IPS-18a (cell line): ENCODE results near the gene MLLT3.

Source experiments
- H3K27ac ChIP-seq: one replicate; pipeline ENCODE4 v1.5.1; 2013; ENCODE audit warnings: low read length
- H3K27me3 ChIP-seq: one replicate; pipeline ENCODE4 v1.6.1; 2013; ENCODE audit warnings: mild to moderate bottlenecking, low read length; ENCODE audit not compliant: control insufficient read depth, insufficient read depth
- H3K36me3 ChIP-seq: one replicate; pipeline ENCODE4 v1.6.1; 2013; ENCODE audit warnings: low read depth, low read length; ENCODE audit not compliant: control insufficient read depth
- H3K4me1 ChIP-seq: one replicate; pipeline ENCODE4 v1.6.1; 2013; ENCODE audit warnings: low read depth, low read length; ENCODE audit not compliant: control insufficient read depth
- H3K4me3 ChIP-seq: one replicate; pipeline ENCODE4 v1.5.1; 2013; ENCODE audit warnings: low read length
- H3K9ac ChIP-seq: one replicate; pipeline ENCODE4 v1.6.1; 2013; ENCODE audit warnings: mild to moderate bottlenecking, low read length, moderate library complexity
- H3K9me3 ChIP-seq: one replicate; pipeline ENCODE4 v1.6.1; 2013; ENCODE audit warnings: low read depth, low read length; ENCODE audit not compliant: control insufficient read depth

Gene MLLT3

GRCh38 chr9:20624201-20625002 lies 2.1 kb upstream of the MLLT3 start:
- H3K27me3 ChIP-seq, result peaks cover 48% of the 10 kb centered on the region
- H3K27ac ChIP-seq, result no peak overlapping the region
- peak overlapping the region; percentile 91 for H3K4me3 ChIP-seq
- peaks cover 18% of the 10 kb centered on the region for H3K4me1 ChIP-seq
- H3K9me3 ChIP-seq, result no peaks in the 10 kb centered on the region
- no peak overlapping the region for H3K9ac ChIP-seq
- H3K36me3 ChIP-seq, result no peaks in the 10 kb centered on the region

GRCh38 chr9:20623748-20624124 lies 1.4 kb upstream of the MLLT3 start:
- peak overlapping the region; percentile 91 for H3K4me3 ChIP-seq
- no peaks in the 10 kb centered on the region for H3K36me3 ChIP-seq
- H3K9me3 ChIP-seq, result no peaks in the 10 kb centered on the region
- peaks cover 54% of the 10 kb centered on the region for H3K27me3 ChIP-seq
- no peak overlapping the region for H3K27ac ChIP-seq
- H3K4me1 ChIP-seq, result peaks cover 19% of the 10 kb centered on the region
- no peak overlapping the region for H3K9ac ChIP-seq

DNA sequence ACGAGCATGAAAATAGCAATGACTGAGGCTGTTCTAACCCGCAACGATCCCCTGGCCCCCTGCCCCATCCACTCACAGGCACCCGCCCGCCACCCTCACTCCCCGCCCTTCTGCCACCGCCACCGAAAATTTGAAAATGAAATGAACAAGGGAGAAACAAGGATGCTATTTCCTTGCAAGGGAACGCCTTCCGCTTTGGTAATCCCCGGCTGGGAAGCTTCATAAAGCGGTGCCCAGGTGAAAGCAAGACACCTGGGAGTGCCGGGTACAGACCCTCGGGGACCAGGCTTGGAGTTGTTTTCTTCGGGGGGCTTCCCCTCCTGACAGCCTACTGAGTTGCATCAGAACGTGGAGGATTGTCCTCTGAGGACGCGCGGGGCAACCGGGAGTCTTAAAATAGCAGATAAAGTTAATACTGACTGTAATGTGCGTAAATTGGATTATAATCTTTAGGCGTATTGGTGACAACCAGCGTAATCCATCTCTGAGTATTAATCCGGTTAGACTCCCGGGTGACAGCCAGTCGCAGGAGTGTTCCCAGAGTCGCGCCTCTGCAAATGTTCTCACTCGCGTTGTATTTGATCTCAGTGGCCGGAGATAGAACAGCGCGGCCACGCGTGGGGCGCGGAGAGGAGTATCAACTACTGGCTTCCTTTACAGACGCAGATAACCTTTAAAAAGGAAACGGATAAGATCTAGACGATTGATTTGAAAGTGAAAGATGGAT lies 885 bp upstream of the MLLT3 start:
- Histone ChIP-seq H3K4me3 (peak overlapping the region; percentile 91), H3K36me3 (no peaks in the 10 kb centered on the region), H3K27ac (no peak overlapping the region), H3K27me3 (peaks cover 60% of the 10 kb centered on the region), H3K9ac (peak overlapping the region; percentile 17), H3K9me3 (no peaks in the 10 kb centered on the region), H3K4me1 (peaks cover 19% of the 10 kb centered on the region)

DNA sequence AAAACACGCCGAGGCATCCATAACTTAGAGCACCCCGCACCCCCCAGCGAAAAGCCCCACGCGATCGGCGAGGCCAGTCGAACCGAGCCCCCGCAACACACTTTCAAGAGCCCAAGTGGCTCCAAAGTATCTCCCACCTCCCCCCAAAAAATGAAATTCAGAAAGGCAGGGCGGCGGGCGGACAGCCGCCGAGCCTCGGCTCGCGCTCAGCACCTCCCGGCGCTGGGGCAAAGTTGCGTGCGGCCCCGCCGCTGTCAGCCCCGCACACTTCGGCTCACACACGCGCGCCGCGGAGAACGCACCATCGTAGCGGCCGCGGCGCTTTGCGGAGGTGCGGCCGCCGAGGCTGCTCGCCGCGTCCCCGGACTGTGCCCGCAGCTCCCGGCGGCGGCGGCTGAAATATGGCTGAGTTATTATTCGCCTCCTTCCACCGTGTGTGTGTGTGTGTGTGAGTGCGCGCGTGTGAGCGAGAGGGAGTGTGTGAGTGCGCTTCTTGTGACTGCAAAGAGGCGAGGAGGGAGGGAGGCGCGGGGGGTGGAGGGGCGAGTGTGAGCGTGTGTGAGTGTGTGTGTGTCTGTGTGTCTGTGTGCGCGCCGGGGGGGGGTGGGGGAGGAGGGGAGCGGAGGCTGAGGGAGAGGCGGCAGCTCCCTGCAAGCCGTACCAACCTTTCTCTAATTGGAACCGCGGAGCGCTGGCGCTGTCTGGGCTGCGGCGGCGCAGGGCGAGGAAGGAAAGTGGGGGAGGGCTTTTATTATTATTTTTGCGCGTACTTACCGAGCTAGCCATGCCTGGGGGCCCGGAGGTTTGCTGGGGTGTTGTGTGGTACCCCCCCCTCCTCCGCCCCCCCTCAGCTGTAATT lies 599 bp downstream of the MLLT3 start:
- Histone ChIP-seq H3K4me3 (peak overlapping the region; percentile 91), H3K9me3 (no peaks in the 10 kb centered on the region), H3K9ac (peak overlapping the region; percentile 34), H3K27ac (no peak overlapping the region), H3K36me3 (no peaks in the 10 kb centered on the region), H3K27me3 (peaks cover 61% of the 10 kb centered on the region), H3K4me1 (peaks cover 19% of the 10 kb centered on the region)

GRCh38 chr9:20620650-20621470 lies 1.4 kb downstream of the MLLT3 start:
- no peak overlapping the region for H3K27ac ChIP-seq

GRCh38 chr9:20619487-20620200 lies 2.7 kb downstream of the MLLT3 start:
- no peak overlapping the region for H3K27ac ChIP-seq
- H3K4me1 ChIP-seq, result peaks cover 15% of the 10 kb centered on the region
- H3K36me3 ChIP-seq, result no peaks in the 10 kb centered on the region
- H3K9ac ChIP-seq, result no peak overlapping the region
- peaks cover 58% of the 10 kb centered on the region for H3K27me3 ChIP-seq
- peak overlapping the region; percentile 91 for H3K4me3 ChIP-seq
- H3K9me3 ChIP-seq, result no peaks in the 10 kb centered on the region

More at GRCh38 chr9:20620650-20621470, 1.4 kb downstream of the MLLT3 start:
- Histone ChIP-seq H3K9me3 (no peaks in the 10 kb centered on the region), H3K36me3 (no peaks in the 10 kb centered on the region), H3K4me1 (peaks cover 19% of the 10 kb centered on the region), H3K4me3 (peak overlapping the region; percentile 91), H3K27me3 (peaks cover 61% of the 10 kb centered on the region), H3K9ac (peak overlapping the region; percentile 31)

- Histone ChIP-seq H3K4me3 (no peak overlapping the region), H3K9me3 (no peaks in the 10 kb centered on the region), H3K36me3 (no peaks in the 10 kb centered on the region), H3K4me1 (peaks cover 7% of the 10 kb centered on the region), H3K27me3 (peaks cover 45% of the 10 kb centered on the region), H3K27ac (no peak overlapping the region), H3K9ac (no peak overlapping the region)
Measured at GRCh38 chr9:20618361-20618802, 3.9 kb downstream of the MLLT3 start.

- Histone ChIP-seq H3K4me1 (peaks cover 7% of the 10 kb centered on the region), H3K4me3 (no peak overlapping the region), H3K9me3 (no peaks in the 10 kb centered on the region), H3K9ac (no peak overlapping the region), H3K36me3 (no peaks in the 10 kb centered on the region), H3K27me3 (peaks cover 37% of the 10 kb centered on the region), H3K27ac (no peak overlapping the region)
Measured at GRCh38 chr9:20616808-20617207, 5.5 kb downstream of the MLLT3 start.

DNA sequence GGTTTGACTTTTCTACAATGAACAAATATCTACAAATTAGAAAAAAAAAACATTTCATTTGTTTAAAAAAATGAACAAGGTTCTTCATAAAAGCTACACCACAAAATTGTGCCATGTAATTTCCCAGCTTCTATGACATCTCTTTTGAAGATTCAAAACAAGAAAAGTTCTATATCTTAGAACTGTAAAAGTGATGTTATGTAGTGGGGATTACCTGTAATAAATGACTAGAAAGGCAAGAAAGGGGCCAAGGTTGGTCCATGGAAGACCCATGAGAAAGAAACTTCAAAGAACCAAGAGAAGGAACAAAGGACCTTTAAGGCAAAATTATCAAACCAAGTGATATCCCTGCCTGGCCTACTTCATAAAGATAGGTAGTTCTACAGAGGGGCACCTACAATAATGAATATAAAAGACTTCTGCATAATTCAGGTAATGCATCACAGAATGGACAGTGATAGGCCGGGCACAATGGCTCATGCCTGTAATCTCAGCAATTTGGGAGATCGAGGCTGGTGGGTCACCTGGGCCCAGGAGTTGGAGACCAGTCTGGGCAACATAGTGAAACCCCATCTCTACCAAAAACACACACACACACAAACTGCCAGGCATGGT lies 7.6 kb downstream of the MLLT3 start:
- Histone ChIP-seq H3K9me3 (no peaks in the 10 kb centered on the region), H3K36me3 (no peaks in the 10 kb centered on the region), H3K27ac (no peak overlapping the region), H3K4me1 (peaks cover 3% of the 10 kb centered on the region), H3K9ac (no peak overlapping the region), H3K27me3 (peaks cover 17% of the 10 kb centered on the region), H3K4me3 (no peak overlapping the region)

GRCh38 chr9:20611691-20612287 lies 10.5 kb downstream of the MLLT3 start:
- Histone ChIP-seq H3K4me1 (peaks cover under 1% of the 10 kb centered on the region), H3K27ac (no peak overlapping the region), H3K9me3 (no peaks in the 10 kb centered on the region), H3K36me3 (no peaks in the 10 kb centered on the region), H3K9ac (no peak overlapping the region), H3K4me3 (no peak overlapping the region), H3K27me3 (no peaks in the 10 kb centered on the region)
